RWPE2 (cell line): ENCODE data around the gene LRP1B.

Source experiments
- ATAC-seq: fragments of 200-7000 bp; cut with Tn5 transposase; 3 replicates; pipeline ENCODE4 v1.9.1; 2021; ENCODE audit warnings: low read depth
- DNase-seq: peaks from one replicate; pipeline ENCODE4 v3.0.0-alpha.2; 2020; ENCODE audit warnings: low spot score
- H3K27ac ChIP-seq: fragments of 450-650 bp; 2 replicates; pipeline ENCODE4 v1.5.1; 2017; ENCODE audit warnings: mild to moderate bottlenecking; ENCODE audit not compliant: poor library complexity, severe bottlenecking
- H3K27me3 ChIP-seq: fragments of 250-450 bp; sonication (Bioruptor Pico); 2 replicates; pipeline ENCODE4 v1.5.1; 2021; ENCODE audit warnings: mild to moderate bottlenecking, moderate library complexity; ENCODE audit not compliant: insufficient read depth, poor library complexity, severe bottlenecking
- H3K36me3 ChIP-seq: fragments of 250-450 bp; sonication (Bioruptor Pico); 2 replicates; pipeline ENCODE4 v1.5.1; 2020; ENCODE audit warnings: low read depth, mild to moderate bottlenecking, moderate library complexity
- H3K4me1 ChIP-seq: fragments of 250-450 bp; sonication (Bioruptor Pico); 2 replicates; pipeline ENCODE4 v1.5.1; 2021; ENCODE audit warnings: mild to moderate bottlenecking, moderate library complexity; ENCODE audit not compliant: insufficient read depth, poor library complexity, severe bottlenecking
- H3K4me3 ChIP-seq: fragments of 250-450 bp; sonication (Bioruptor Pico); 2 replicates; pipeline ENCODE4 v1.5.1; 2021; ENCODE audit warnings: mild to moderate bottlenecking, moderate library complexity; ENCODE audit not compliant: severe bottlenecking
- H3K9me3 ChIP-seq: fragments of 250-450 bp; sonication (Bioruptor Pico); 2 replicates; pipeline ENCODE4 v1.5.1; 2021; ENCODE audit warnings: mild to moderate bottlenecking, moderate library complexity; ENCODE audit not compliant: severe bottlenecking
- TF ChIP-seq, protein P1 (sequence below): fragments of 450-650 bp; IDR thresholded peaks from one replicate; pipeline ENCODE4 v1.5.1; 2017; ENCODE audit warnings: mild to moderate bottlenecking, moderate library complexity; ENCODE audit not compliant: poor library complexity, severe bottlenecking

LRP1B gene

DNA sequence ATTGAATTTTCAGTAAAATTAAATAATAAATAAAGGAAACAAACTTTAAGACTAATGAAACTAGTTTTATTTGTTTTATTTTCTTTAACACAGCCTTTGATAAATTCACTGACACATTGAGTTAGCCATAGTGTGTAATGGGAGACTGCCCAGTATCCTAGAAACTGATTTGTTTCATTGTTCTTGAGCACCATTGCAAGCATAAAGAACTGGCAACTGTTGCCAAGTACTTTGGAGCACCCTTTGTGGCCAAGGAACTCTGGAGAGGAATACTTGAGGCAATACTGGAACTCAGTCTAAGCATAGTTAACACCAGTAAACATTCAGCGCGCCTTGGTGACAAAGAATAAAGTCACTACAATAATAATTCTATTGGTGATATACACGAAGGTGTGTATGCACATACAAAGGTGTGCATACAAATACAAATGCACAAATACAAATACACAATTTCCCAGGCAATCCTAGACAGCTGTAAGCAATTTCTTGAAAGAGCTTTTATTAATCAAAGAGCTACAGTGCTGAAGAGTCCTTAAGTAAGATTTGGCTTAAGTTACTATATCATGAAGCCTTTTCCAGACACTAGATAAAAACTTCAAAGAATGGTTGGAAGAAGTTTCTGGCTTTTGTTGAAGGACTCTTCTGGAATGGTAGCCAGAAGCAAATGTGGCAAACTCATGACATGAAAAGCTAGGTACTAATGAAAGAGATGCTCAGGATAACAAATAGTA is 1371.2 kb downstream of the LRP1B start:
- no peak overlapping the region for H3K4me3 ChIP-seq
- ATAC-seq (no peak), DNase-seq (no peak)
- H3K36me3 ChIP-seq = no peaks in the 10 kb centered on the region
- H3K27me3 ChIP-seq = no peaks in the 10 kb centered on the region
- no peaks in the 10 kb centered on the region for H3K4me1 ChIP-seq
- TF ChIP-seq, protein P1, sequence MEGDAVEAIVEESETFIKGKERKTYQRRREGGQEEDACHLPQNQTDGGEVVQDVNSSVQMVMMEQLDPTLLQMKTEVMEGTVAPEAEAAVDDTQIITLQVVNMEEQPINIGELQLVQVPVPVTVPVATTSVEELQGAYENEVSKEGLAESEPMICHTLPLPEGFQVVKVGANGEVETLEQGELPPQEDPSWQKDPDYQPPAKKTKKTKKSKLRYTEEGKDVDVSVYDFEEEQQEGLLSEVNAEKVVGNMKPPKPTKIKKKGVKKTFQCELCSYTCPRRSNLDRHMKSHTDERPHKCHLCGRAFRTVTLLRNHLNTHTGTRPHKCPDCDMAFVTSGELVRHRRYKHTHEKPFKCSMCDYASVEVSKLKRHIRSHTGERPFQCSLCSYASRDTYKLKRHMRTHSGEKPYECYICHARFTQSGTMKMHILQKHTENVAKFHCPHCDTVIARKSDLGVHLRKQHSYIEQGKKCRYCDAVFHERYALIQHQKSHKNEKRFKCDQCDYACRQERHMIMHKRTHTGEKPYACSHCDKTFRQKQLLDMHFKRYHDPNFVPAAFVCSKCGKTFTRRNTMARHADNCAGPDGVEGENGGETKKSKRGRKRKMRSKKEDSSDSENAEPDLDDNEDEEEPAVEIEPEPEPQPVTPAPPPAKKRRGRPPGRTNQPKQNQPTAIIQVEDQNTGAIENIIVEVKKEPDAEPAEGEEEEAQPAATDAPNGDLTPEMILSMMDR = no peak
- H3K27ac ChIP-seq = no peak overlapping the region
- no peaks in the 10 kb centered on the region for H3K9me3 ChIP-seq

DNA sequence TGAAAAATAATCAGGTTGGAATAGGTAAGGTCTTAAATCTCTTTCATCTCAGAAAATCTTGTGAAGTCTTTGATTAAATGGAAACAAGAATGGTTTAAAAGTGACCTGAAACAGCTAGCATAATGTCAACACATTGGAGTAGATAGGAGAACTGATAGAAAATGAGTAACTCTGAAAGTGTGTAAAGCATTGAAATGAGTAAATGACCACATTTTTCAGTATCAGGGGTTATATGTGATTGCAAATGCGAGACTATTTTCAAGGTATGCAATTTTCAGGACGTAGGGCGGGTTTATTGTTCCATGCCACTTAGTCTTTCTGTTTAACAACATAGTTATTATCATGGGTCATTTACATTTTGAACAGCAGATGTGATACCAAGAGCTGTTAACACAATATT is 1383.2 kb downstream of the LRP1B start:
- H3K27ac ChIP-seq = no peak overlapping the region
- no peaks in the 10 kb centered on the region for H3K36me3 ChIP-seq
- H3K4me3 ChIP-seq = no peak overlapping the region
- no peaks in the 10 kb centered on the region for H3K27me3 ChIP-seq
- TF ChIP-seq, protein P1 = no peak
- DNase-seq (no peak), ATAC-seq (no peak)
- no peaks in the 10 kb centered on the region for H3K9me3 ChIP-seq
- no peaks in the 10 kb centered on the region for H3K4me1 ChIP-seq

DNA sequence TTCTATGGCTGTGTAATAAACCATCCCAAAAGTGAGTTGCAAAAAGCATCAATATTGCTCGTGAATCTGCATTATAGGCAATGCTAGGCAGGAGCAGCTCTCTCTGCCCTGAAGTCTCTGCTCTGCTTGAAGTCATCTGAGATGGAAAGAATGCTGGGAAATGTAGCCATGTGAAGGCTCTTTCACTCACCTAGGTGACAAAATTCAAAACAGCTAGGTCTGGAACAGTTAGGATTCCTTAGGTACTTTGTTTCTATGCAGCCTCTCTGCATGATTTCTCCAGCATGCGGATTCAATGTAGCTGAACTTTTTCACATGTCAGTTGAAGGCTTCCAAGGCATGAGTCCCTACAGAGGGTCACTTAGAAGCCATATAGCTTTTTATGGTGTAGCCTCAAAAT is 1383.7 kb downstream of the LRP1B start:
- Histone ChIP-seq H3K9me3 (no peaks in the 10 kb centered on the region), H3K27ac (no peak overlapping the region), H3K36me3 (no peaks in the 10 kb centered on the region), H3K4me3 (no peak overlapping the region), H3K4me1 (no peaks in the 10 kb centered on the region), H3K27me3 (no peaks in the 10 kb centered on the region)
- ATAC-seq (no peak), DNase-seq (no peak)
- TF ChIP-seq, protein P1 = no peak

DNA sequence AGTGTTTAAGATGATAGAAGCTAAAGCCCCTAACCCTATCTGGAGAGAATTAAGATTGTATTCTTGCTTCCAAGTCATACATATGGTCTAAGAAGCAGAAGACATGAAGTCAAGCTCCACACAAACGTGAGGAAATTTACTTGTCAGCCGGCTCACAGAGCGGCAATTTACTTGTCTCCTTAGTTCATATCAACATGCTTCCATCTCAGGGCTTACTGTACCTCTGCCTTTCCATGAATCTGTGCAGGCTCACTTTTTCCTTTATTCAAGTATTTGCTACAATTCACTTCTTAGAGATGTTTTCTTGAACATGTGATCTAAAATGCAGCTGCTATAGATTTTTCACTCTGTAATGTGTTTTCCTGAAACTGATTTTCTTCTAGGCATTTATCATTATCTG is 1386.4 kb downstream of the LRP1B start:
- H3K27me3 ChIP-seq = no peaks in the 10 kb centered on the region
- no peak for ATAC-seq
- no peaks in the 10 kb centered on the region for H3K36me3 ChIP-seq
- H3K4me3 ChIP-seq = no peak overlapping the region
- TF ChIP-seq, protein P1 = no peak
- DNase-seq = no peak
- H3K9me3 ChIP-seq = no peaks in the 10 kb centered on the region
- no peaks in the 10 kb centered on the region for H3K4me1 ChIP-seq
- no peak overlapping the region for H3K27ac ChIP-seq

DNA sequence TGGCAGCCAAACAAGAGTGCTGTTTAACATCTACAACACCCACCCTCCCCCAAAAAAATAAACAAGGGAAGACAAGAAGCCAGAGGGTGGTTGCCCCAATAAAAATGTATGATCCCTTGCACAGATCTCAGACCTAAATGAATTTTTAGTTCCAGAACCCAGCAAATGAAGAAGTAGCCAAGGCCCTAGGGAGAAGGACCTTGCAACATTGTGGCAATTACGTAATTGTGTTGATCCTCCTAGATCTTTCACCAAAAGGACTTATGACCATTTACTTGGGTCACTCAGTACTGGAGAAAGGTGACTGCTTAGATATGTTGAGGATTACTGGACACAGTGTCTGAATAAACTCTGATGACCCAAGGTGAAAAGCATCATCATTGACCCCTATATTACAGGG is 1393.8 kb downstream of the LRP1B start:
- H3K27me3 ChIP-seq = no peaks in the 10 kb centered on the region
- no peaks in the 10 kb centered on the region for H3K9me3 ChIP-seq
- H3K36me3 ChIP-seq = no peaks in the 10 kb centered on the region
- H3K4me3 ChIP-seq = no peak overlapping the region
- TF ChIP-seq, protein P1 = no peak
- no peak overlapping the region for H3K27ac ChIP-seq
- ATAC-seq (no peak), DNase-seq (no peak)
- no peaks in the 10 kb centered on the region for H3K4me1 ChIP-seq
